ENCODE measurements around the gene MCM7. TPM values are rescaled to one million over a fixed set of nuclear protein-coding genes. Genes with fewer than 3 reads are reported as not detected.

Gene MCM7
- total RNA-seq, 2 donors from 2014 or later, result 32.6 to 34.5 TPM

- H3K9me3 ChIP-seq, result no peaks in the 10 kb centered on the region
- ATAC-seq (peak; percentile 96), DNase-seq (peak; percentile 98 to 99 (median 98))
- H3K36me3 ChIP-seq (replicated peaks in 1 of 2; ENCODE audit: insufficient read depth in 1 of 2, low read depth in 2 of 2), result peaks cover 0 to 6% of the 10 kb centered on the region in 2 donors
- H3K4me1 ChIP-seq, result peaks cover 37% of the 10 kb centered on the region
- intact Hi-C loops (cut with DNase I), result no loop called here
- 0 to 1% methylated on average over 12 to 48 of the region's 55 CpGs for WGBS, 2 donors
- H3K27me3 ChIP-seq, result no peaks in the 10 kb centered on the region
- H3K27ac ChIP-seq, result peak within 1 kb of the TSS; percentile 65 to 92 (median 85)
- TF ChIP-seq CTCF (IDR thresholded peaks at IDR 0.05), result peak; percentile 94 to 99 (median 96)
- peak; percentile 61 to 89 (median 87) for TF ChIP-seq POLR2A (IDR thresholded peaks at IDR 0.05)
- H3K4me3 ChIP-seq, result peak within 1 kb of the TSS; percentile 68 to 88
These were observed 19.6 kb downstream of the MCM7 start, which contains the start of gene ZNF3 for GRCh38 chr7:100081535-100082102. Gene ZNF3 (minus strand): TSS chr7:100081723. CDS start chr7:100077357, 4,366 bp downstream.

GRCh38 chr7:100080907-100081534 is 20.2 kb downstream of the MCM7 start:
- H3K36me3 ChIP-seq (replicated peaks in 1 of 2; ENCODE audit: insufficient read depth in 1 of 2, low read depth in 2 of 2), result peaks cover 0 to 8% of the 10 kb centered on the region in 2 donors
- no peak for TF ChIP-seq CTCF (IDR thresholded peaks at IDR 0.05)
- TF ChIP-seq POLR2A (IDR thresholded peaks at IDR 0.05), result no peak
- ATAC-seq (no peak), DNase-seq (no peak)
- no peaks in the 10 kb centered on the region for H3K27me3 ChIP-seq
- WGBS, 2 donors, result 0 to 1% methylated on average over 24 to 34 of the region's 34 CpGs
- peak overlapping the region; percentile 55 to 92 (median 77) for H3K27ac ChIP-seq
- peaks cover 37% of the 10 kb centered on the region for H3K4me1 ChIP-seq
- H3K9me3 ChIP-seq, result no peaks in the 10 kb centered on the region
- intact Hi-C loops (cut with DNase I), result no loop called here
- H3K4me3 ChIP-seq, result peak overlapping the region; percentile 68 to 88

- Histone ChIP-seq H3K4me3 (no peak overlapping the region), H3K27me3 (no peaks in the 10 kb centered on the region), H3K9me3 (no peaks in the 10 kb centered on the region), H3K27ac (no peak overlapping the region), H3K36me3 (replicated peaks in 1 of 2; ENCODE audit: insufficient read depth in 1 of 2, low read depth in 2 of 2) (peaks cover 0 to 24% of the 10 kb centered on the region in 2 donors), H3K4me1 (peaks cover 37% of the 10 kb centered on the region)
- no peak for TF ChIP-seq CTCF (IDR thresholded peaks at IDR 0.05)
- no peak for TF ChIP-seq POLR2A (IDR thresholded peaks at IDR 0.05)
- intact Hi-C loops (cut with DNase I), result loop anchor here (10.0 kb wide), 1 partner anchor 154 kb away; the partner anchor contains the start of gene GJC3
- no peak for DNase-seq
- WGBS, 2 donors, result 43 to 62% methylated on average over 7 of the region's 7 CpGs
- ATAC-seq, result no peak
These were observed 22.1 kb downstream of the MCM7 start for GRCh38 chr7:100079024-100079560.

- no peak for DNase-seq
- H3K27ac ChIP-seq, result no peak overlapping the region
- intact Hi-C loops (cut with DNase I), result loop anchor here (10.0 kb wide), 1 partner anchor 152 kb away; the partner anchor contains the start of gene GJC3
- no peak for ATAC-seq
- H3K27me3 ChIP-seq, result no peaks in the 10 kb centered on the region
- H3K4me1 ChIP-seq, result peaks cover 29% of the 10 kb centered on the region
- no peak overlapping the region for H3K4me3 ChIP-seq
- peaks cover 9 to 41% of the 10 kb centered on the region in 2 donors for H3K36me3 ChIP-seq (replicated peaks in 1 of 2; ENCODE audit: insufficient read depth in 1 of 2, low read depth in 2 of 2)
- TF ChIP-seq POLR2A (IDR thresholded peaks at IDR 0.05) (no peak), CTCF (IDR thresholded peaks at IDR 0.05) (no peak)
- H3K9me3 ChIP-seq, result peaks cover 0 to 4% (median 0%) of the 10 kb centered on the region in 3 donors
- WGBS, 2 donors, result 91 to 93% methylated on average over 4 of the region's 4 CpGs
These were observed 24.0 kb downstream of the MCM7 start for GRCh38 chr7:100077205-100077604.
